IMR-90 (cell line): ENCODE data around the gene LRATD1.

Experiments used
- BHLHE40 ChIP-seq: fragments of 150-350 bp; IDR thresholded peaks from 2 replicates; pipeline ENCODE4 v1.6.1; 2016; ENCODE audit warnings: mild to moderate bottlenecking, low read depth, low read length
- CTCF ChIP-seq: conservative IDR thresholded peaks from 2 replicates; pipeline ENCODE4 v1.5.1; 2012; ENCODE audit warnings: mild to moderate bottlenecking, low read depth, low read length, improper control_type of control experiment
- FOS ChIP-seq: fragments of 150-350 bp; IDR thresholded peaks from 2 replicates; pipeline ENCODE4 v1.6.1; 2016; ENCODE audit warnings: low read depth, low read length
- MAZ ChIP-seq: IDR thresholded peaks from 2 replicates; pipeline ENCODE4 v1.6.1; 2012; ENCODE audit warnings: low read depth, mild to moderate bottlenecking, low read length, improper control_type of control experiment, moderate library complexity, borderline replicate concordance
- MXI1 ChIP-seq: IDR thresholded peaks from 2 replicates; pipeline ENCODE4 v1.6.1; 2012; ENCODE audit warnings: low read depth, mild to moderate bottlenecking, low read length, moderate library complexity, borderline replicate concordance
- POLR2A ChIP-seq: IDR thresholded peaks from 2 replicates; pipeline ENCODE4 v1.6.1; 2012; ENCODE audit warnings: mild to moderate bottlenecking, low read depth, low read length
- RFX5 ChIP-seq: IDR thresholded peaks from 2 replicates; pipeline ENCODE4 v1.8.0; 2012; ENCODE audit warnings: low read depth, mild to moderate bottlenecking, low read length, moderate library complexity
- SMC3 ChIP-seq: fragments of 150-350 bp; IDR thresholded peaks from 2 replicates; pipeline ENCODE4 v1.6.1; 2016; ENCODE audit warnings: low read depth, mild to moderate bottlenecking, antibody characterized with exemption, low read length, moderate library complexity
- USF2 ChIP-seq: fragments of 150-350 bp; IDR thresholded peaks from 2 replicates; pipeline ENCODE4 v1.6.1; 2017; ENCODE audit warnings: mild to moderate bottlenecking, antibody characterized with exemption, low read length, low read depth

- no peak for TF ChIP-seq CTCF
- no peak for TF ChIP-seq POLR2A
- TF ChIP-seq BHLHE40 = no peak
- TF ChIP-seq MAZ = no peak
- TF ChIP-seq RFX5 = no peak
- no peak for TF ChIP-seq FOS
- no peak for TF ChIP-seq SMC3
- no peak for TF ChIP-seq MXI1
- no peak for TF ChIP-seq USF2
Observed at GRCh38 chr2:14638488-14638887, 6.0 kb downstream of the LRATD1 start.
